ENCODE measurements around the gene FLNA. TPM values are rescaled to one million over a fixed set of nuclear protein-coding genes. Genes with fewer than 3 reads are reported as not detected.

FLNA gene
- total and polyA plus RNA-seq, 2 of the 13 experiments (the other 11 are each of a cell fraction or from before 2014, with no cell fraction given), result 83.4 to 174 TPM

- WGBS (ENCODE audit: low lambda C conversion rate), result 40% methylated on average over 8 of the region's 11 CpGs
- Histone ChIP-seq H3K4me1 (ENCODE audit: insufficient read depth, low read length) (no peaks in the 10 kb centered on the region), H3K36me3 (replicated peaks in 1 of 2; ENCODE audit: control insufficient read depth in 1 of 2, insufficient read depth in 2 of 2, low read length in 2 of 2) (no peaks in the 10 kb centered on the region), H3K9ac (ENCODE audit: insufficient read depth, low read depth, low read length) (no peak overlapping the region), H2AFZ (ENCODE audit: low read length) (no peak overlapping the region), H3K4me2 (ENCODE audit: low read depth, low read length) (no peak overlapping the region), H3K9me3 (ENCODE audit: low read length) (no peaks in the 10 kb centered on the region), H3K79me2 (ENCODE audit: insufficient read depth, low read length) (no peaks in the 10 kb centered on the region), H3K4me3 (replicated peaks in 1 of 3; ENCODE audit: insufficient read depth in 1 of 3, low read depth in 2 of 3, low read length in 3 of 3) (no peak overlapping the region), H4K20me1 (ENCODE audit: insufficient read depth, low read length) (no peaks in the 10 kb centered on the region), H3K27me3 (ENCODE audit: control insufficient read depth in 1 of 2, insufficient read depth in 2 of 2, low read length in 2 of 2) (peaks cover 0 to 18% of the 10 kb centered on the region in 2 experiments; a peak in 4 of 5 replicates), H3K27ac (ENCODE audit: extremely low read length, insufficient read depth, low read length) (no peak overlapping the region)
- in situ Hi-C loops (cut with HindIII; ENCODE audit: extremely low pct_ligation_motif_present, low pct_unique_long_range_greater_than_20kb) (no loop called here), intact Hi-C loops (cut with micrococcal nuclease; ENCODE audit: unreplicated experiment) (no loop called here)
- ATAC-seq (no peak), FAIRE-seq (no peak), DNase-seq (ENCODE audit: low spot score) (no peak)
- ChIA-PET POLR2A (no interaction called here), CTCF (ENCODE audit: low intra/inter-chr PET ratio, low total read pairs) (no interaction called here)
- BruUV-seq (replicated peaks), result no TSS peak
- TF ChIP-seq HNF1B (CRISPR knock-in tag; IDR thresholded peaks at IDR 0.05) (no peak), SOX6 (IDR thresholded peaks at IDR 0.05) (no peak), SOX6 (CRISPR knock-in tag; IDR thresholded peaks at IDR 0.05) (no peak), GPN1 (CRISPR knock-in tag; IDR thresholded peaks at IDR 0.05; ENCODE audit: borderline replicate concordance) (no peak), ARNT (IDR thresholded peaks at IDR 0.05) (no peak), ZNF414 (CRISPR knock-in tag; IDR thresholded peaks at IDR 0.05) (no peak), ZSCAN22 (CRISPR knock-in tag; IDR thresholded peaks at IDR 0.05) (no peak), GATAD2A (CRISPR knock-in tag; IDR thresholded peaks at IDR 0.05) (no peak), ZNF280D (CRISPR knock-in tag; IDR thresholded peaks at IDR 0.05) (no peak), ZNF597 (CRISPR knock-in tag; IDR thresholded peaks at IDR 0.05) (no peak), ZNF235 (CRISPR knock-in tag; IDR thresholded peaks at IDR 0.05; ENCODE audit: borderline replicate concordance) (no peak), SIN3A (IDR thresholded peaks at IDR 0.05; ENCODE audit: borderline replicate concordance, low read depth, low read length) (no peak), ZNF607 (CRISPR knock-in tag; IDR thresholded peaks at IDR 0.05; ENCODE audit: borderline replicate concordance) (no peak), EHMT2 (IDR thresholded peaks at IDR 0.05; ENCODE audit: borderline replicate concordance, low read depth, low read length) (no peak), ZNF224 (CRISPR knock-in tag; IDR thresholded peaks at IDR 0.05) (no peak), ZNF317 (CRISPR knock-in tag; IDR thresholded peaks at IDR 0.05) (no peak), ZFYVE20 (CRISPR knock-in tag; IDR thresholded peaks at IDR 0.05; ENCODE audit: borderline replicate concordance, low read depth) (no peak), ZNF746 (CRISPR knock-in tag; IDR thresholded peaks at IDR 0.05) (no peak)
These were observed 54.0 kb downstream of the FLNA start for GRCh38 chrX:154320406-154320805.

Measured in HepG2 (cell line).